A673 (cell line): ENCODE data around the gene C1orf74. TPM values are rescaled to one million over a fixed set of nuclear protein-coding genes. Genes with fewer than 3 reads are reported as not detected.

ENCODE experiments used
- BruUV-seq: library from RNA; stranded (reverse); fragments of 400-500 nt; replicated peaks from 2 replicates; lab custom pipeline; 2021; lab: Mats Ljungman, UMichigan
- CTCF ChIA-PET: fragments of 300-600 bp; sonication (Branson Sonifier 250); formaldehyde crosslinking; loops from one replicate; lab custom pipeline; 2022; ENCODE audit warnings: antibody characterized with exemption; lab: Charles Lee
- POLR2A ChIA-PET: fragments of 300-600 bp; sonication (Branson Sonifier 250); formaldehyde crosslinking; loops from one replicate; lab custom pipeline; 2022; ENCODE audit warnings: antibody characterized with exemption; ENCODE audit not compliant: low non-redundant PET; lab: Charles Lee
- DNase-seq: peaks from one replicate; pipeline ENCODE4 v3.0.0-alpha.2; 2015; ENCODE audit warnings: low spot score
- H3K27ac ChIP-seq: fragments of 200-600 bp; sonication (generic); 2 replicates; pipeline ENCODE4 v1.5.1; 2016; ENCODE audit warnings: mixed run types, low read depth, mild to moderate bottlenecking, mixed read lengths, antibody characterized with exemption, low read length; ENCODE audit not compliant: poor library complexity, severe bottlenecking
- H3K27me3 ChIP-seq: fragments of 200-600 bp; sonication (generic); replicated peaks from 2 replicates; pipeline ENCODE4 v1.6.1; 2017; ENCODE audit warnings: mixed run types, low read depth, mild to moderate bottlenecking, mixed read lengths, antibody characterized with exemption, low read length; ENCODE audit not compliant: insufficient read depth, poor library complexity
- H3K36me3 ChIP-seq: fragments of 200-600 bp; sonication (generic); 2 replicates; pipeline ENCODE4 v1.6.1; 2016; ENCODE audit warnings: mixed run types, mild to moderate bottlenecking, mixed read lengths, antibody characterized with exemption, low read length; ENCODE audit not compliant: insufficient read depth, poor library complexity, severe bottlenecking
- H3K4me1 ChIP-seq: fragments of 200-600 bp; sonication (generic); 2 replicates; pipeline ENCODE4 v1.6.1; 2017; ENCODE audit warnings: mixed run types, mild to moderate bottlenecking, mixed read lengths, antibody characterized with exemption, low read length; ENCODE audit not compliant: insufficient read depth, poor library complexity, severe bottlenecking
- H3K4me3 ChIP-seq: fragments of 200-600 bp; sonication (generic); 2 replicates; pipeline ENCODE4 v1.5.1; 2016; ENCODE audit warnings: low read depth, mixed run types, mild to moderate bottlenecking, mixed read lengths, low read length; ENCODE audit not compliant: poor library complexity, severe bottlenecking
- H3K9me3 ChIP-seq: fragments of 200-600 bp; sonication (generic); 2 replicates; pipeline ENCODE4 v1.6.1; 2016; ENCODE audit warnings: mixed run types, low read depth, mild to moderate bottlenecking, mixed read lengths, antibody characterized with exemption, low read length; ENCODE audit not compliant: poor library complexity, severe bottlenecking
- CTCF ChIP-seq: fragments of 300-800, 200-600 bp; sonication (generic); conservative IDR thresholded peaks from 2 replicates; pipeline ENCODE4 v1.5.1; 2017; ENCODE audit warnings: low read depth, mild to moderate bottlenecking, antibody characterized with exemption, low read length, moderate library complexity, mixed read lengths
- EZH2 ChIP-seq: fragments of 200-600 bp; sonication (generic); IDR thresholded peaks from 2 replicates; pipeline ENCODE4 v1.6.1; 2017; ENCODE audit warnings: borderline replicate concordance, low read depth, mild to moderate bottlenecking, mixed read lengths, antibody characterized with exemption, low read length; ENCODE audit not compliant: poor library complexity, severe bottlenecking
- intact Hi-C: fragments of 100-400 bp; cut with micrococcal nuclease; formaldehyde crosslinking; loops from one replicate; pipeline ENCODE4 v1.10.0; 2022; ENCODE audit not compliant: unreplicated experiment
- total RNA-seq: library from RNA; stranded (reverse); gene quantifications from 2 replicates; pipeline ENCODE4 v1.2.3, GENCODE V29; 2021

Gene C1orf74
- total RNA-seq, 1 experiment from 2014 or later = 4.2 TPM

- Histone ChIP-seq H3K36me3 (no peaks in the 10 kb centered on the region), H3K27ac (no peak overlapping the region), H3K27me3 (no peaks in the 10 kb centered on the region), H3K9me3 (no peaks in the 10 kb centered on the region), H3K4me1 (no peaks in the 10 kb centered on the region), H3K4me3 (no peak overlapping the region)
- DNase-seq = peak; percentile 79
- ChIA-PET CTCF (interaction anchor here (0.6 to 1.7 kb wide), 10 partner anchors 11 to 247 kb away, joined by 3 to 7 read pairs (median 3); partner anchors contain the start of gene C1orf74), POLR2A (interaction anchor here (0.6 kb wide), 2 partner anchors 97 to 551 kb away, joined by 3 read pairs; no protein-coding TSS in a partner anchor)
- no TSS peak for BruUV-seq
- intact Hi-C loops = no loop called here
- no peak for TF ChIP-seq EZH2
- TF ChIP-seq CTCF = peak; percentile 85
Measured at GRCh38 chr1:209823143-209824041, 39.0 kb upstream of the C1orf74 start.

- DNase-seq = no peak
- H3K4me3 ChIP-seq = no peak overlapping the region
- H3K36me3 ChIP-seq = no peaks in the 10 kb centered on the region
- BruUV-seq = no TSS peak
- ChIA-PET POLR2A (interaction anchor here (0.6 kb wide), 2 partner anchors 97 to 551 kb away, joined by 3 read pairs; no protein-coding TSS in a partner anchor), CTCF (interaction anchor here (0.6 to 1.7 kb wide), 7 partner anchors 15 to 95 kb away, joined by 3 to 7 read pairs (median 3); partner anchors contain the start of gene C1orf74)
- no peak overlapping the region for H3K27ac ChIP-seq
- no peaks in the 10 kb centered on the region for H3K4me1 ChIP-seq
- no peaks in the 10 kb centered on the region for H3K9me3 ChIP-seq
- intact Hi-C loops = no loop called here
- no peaks in the 10 kb centered on the region for H3K27me3 ChIP-seq
- no peak for TF ChIP-seq CTCF
- TF ChIP-seq EZH2 = no peak
Measured at GRCh38 chr1:209822706-209823105, 38.3 kb upstream of the C1orf74 start.

GRCh38 chr1:209820986-209821385 lies 36.6 kb upstream of the C1orf74 start:
- no peaks in the 10 kb centered on the region for H3K36me3 ChIP-seq
- POLR2A ChIA-PET = no interaction called here
- BruUV-seq = no TSS peak
- DNase-seq = no peak
- intact Hi-C loops = no loop called here
- TF ChIP-seq EZH2 (no peak), CTCF (no peak)
- H3K27me3 ChIP-seq = no peaks in the 10 kb centered on the region
- H3K9me3 ChIP-seq = no peaks in the 10 kb centered on the region
- no peak overlapping the region for H3K27ac ChIP-seq
- H3K4me3 ChIP-seq = no peak overlapping the region
- H3K4me1 ChIP-seq = no peaks in the 10 kb centered on the region
- CTCF ChIA-PET = no interaction called here
